GM21360 (cell line): ENCODE results near the gene TNFSF15.

Experiments used
- ATAC-seq: cut with Tn5 transposase; IDR thresholded peaks from one replicate; pipeline ENCODE4 v1.9.1; 2021; ENCODE audit warnings: mild to moderate bottlenecking, moderate library complexity; ENCODE audit not compliant: unreplicated experiment

The TNFSF15 gene

DNA sequence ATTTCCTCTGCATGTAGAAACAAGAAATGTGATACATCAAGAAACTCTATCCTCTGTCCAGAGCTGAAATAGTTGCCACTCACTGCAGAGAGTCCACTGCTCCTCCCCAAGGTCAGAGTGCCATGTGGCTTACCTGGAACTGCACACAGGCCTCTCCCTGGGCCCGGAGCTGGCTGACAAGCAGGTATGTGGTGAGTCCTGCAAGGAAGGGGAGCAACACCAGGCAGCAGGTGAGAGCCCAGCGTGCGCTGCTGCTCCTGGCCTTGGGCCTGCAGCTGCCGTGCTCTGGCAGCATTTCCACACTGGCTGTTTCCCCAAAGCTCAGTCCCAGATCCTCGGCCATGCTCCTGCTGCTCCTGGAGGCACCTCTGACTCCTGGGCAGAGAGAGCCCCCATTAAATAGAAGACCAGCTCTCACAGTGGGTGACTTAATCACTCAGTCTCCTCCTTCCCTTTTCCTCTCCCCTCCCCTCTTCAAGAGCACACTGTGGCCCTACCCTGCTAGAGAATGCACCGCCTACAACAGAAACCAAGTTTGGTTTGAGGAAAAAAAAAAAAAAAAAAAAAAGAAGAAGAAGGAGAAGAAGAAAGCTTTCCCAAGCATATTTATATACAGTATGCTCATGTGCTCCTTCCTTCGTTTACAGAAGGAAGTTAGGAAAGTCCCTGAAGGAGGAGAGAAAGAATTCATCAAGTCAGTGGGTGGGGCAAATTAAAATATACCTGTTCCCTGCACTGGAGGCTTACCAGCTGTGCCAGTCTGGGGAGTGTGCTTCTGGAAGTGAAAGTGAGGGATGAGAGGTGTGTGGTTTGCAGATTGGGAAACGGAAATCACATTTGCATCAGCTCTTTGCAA lies at the start of gene TNFSF15:
Gene TNFSF15, minus strand, starts transcription at position 370 of the 856 bp plus-strand sequence. Its CDS starts 27 bp downstream, at position 343.
- peak; percentile 91 for ATAC-seq

DNA sequence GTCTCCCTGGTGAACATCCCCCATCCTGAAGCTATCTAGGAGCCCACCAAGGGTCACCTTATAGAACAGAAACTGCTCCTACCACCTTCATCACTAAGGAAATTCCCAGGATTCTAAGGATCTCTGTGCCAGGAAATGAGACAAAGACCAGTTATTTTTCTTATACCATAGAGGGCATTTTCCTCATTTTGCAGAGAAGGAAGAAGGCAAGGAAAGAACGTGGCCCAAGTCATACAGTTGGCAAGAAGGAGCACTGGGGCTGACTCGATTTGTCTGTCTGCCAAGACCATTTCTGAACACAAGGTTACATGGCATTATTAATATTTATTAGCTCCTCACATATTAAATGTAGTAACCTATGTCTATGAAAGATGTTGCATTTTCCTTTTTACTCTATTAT lies 49.6 kb upstream of the TNFSF15 start:
- no peak for ATAC-seq

DNA sequence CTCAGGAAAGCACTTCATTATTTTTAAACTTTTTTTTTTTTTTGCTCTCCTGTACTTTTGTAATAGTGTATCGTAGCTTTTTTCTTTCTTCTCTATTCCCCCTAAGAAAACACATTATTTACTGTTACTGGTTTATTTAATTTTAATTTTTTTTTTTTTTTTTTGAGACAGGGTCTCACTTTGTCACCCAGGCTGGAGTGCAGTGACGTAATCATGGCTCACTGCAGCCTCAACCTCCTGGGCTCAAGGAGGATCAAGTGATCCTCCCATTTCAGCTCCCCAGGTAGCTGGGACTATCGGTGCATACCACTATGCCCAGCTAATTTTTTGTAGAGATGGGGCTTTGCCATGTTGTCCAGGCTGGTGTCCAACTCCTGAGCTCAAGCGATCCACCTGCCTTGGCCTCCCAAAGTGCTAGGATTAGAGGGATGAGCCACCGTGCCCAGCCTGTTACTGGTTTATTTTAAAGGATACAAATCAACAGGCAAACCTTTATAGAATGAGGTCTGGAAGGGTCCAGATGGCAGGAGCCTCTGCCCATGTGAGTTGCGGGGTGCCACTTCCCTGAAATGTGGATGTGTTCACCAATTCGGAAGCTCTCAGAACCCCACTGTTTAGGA lies 49.0 kb upstream of the TNFSF15 start:
- ATAC-seq = no peak

DNA sequence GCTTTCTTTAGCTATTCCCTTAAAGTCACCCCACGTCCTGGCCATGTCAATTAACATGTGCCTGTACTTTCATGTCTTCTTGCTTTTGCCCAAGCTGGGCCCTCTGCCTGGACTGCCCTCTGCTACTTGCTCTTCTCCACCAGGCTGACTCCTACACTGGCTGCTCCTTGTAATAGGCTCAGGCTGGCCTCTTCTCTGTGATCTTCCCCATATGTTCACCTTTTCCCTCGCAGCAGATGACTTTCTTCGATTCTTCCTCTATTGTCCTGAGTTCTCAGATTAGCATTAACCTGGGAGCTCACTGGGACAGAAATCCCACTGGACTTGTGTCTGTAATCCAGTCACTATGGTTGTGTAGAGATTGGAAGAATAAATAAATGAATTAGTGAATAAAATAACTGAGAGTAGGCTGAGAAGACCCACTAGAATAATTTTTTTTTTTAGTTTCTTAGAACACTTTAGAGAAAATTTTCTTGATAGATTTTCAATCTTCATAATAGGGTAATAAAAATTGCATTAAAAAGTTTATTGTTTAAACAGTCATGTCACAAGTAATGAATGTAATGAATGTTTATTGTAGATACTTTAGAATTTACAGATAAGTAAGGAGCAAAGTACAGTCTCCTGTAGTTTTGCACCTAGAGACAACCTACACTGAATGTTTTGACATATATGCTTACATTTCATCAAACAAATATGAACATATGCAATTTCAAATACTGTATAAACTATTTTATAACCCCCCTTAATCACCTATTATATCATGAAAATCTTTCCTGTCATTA lies 47.4 kb upstream of the TNFSF15 start:
- ATAC-seq = no peak

DNA sequence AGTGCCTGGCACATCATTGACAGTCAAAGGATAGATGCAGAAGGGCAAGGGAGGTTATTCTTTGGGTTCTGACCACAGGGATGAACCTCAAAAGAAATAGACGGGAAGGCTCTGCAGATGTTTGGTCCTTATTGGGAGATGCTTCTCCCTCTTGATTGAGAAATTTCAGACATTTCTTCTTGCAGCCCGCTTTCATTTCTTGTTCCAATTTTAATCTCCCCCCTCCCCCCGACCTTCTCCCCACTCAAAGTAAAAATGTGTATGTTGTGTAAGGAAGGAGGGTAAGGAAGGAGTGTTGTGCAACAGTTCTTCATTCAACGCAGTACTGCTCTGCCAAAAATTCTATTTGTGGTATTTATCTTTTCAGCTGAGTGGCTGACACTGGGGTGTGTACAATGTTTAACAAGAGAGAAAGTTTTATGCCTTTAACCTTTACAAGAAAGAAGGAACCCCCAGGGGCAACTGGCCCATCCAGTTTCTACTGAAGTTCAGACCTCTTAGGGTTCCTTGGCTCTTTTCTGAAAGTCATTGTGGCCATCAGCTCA lies 46.3 kb upstream of the TNFSF15 start:
- no peak for ATAC-seq

DNA sequence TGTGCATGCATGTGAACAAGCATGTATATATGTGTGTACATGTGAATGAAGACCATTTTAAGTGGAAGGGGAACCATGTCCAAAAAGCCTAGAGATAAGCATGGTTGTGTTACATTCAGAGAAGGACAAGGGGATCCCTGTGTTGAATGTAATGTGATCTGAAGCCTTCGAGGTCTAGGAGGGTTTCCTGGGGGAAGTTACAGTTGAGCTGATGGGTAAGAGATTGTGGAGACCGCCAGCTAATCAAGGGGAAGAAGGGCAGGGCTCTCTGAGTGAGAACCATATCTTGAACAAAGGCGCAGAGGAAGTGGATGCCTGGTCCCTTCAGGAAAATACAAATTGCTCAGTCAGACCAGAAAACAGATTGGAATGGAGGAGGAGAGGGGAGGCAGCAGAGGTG lies 45.5 kb upstream of the TNFSF15 start:
- no peak for ATAC-seq

DNA sequence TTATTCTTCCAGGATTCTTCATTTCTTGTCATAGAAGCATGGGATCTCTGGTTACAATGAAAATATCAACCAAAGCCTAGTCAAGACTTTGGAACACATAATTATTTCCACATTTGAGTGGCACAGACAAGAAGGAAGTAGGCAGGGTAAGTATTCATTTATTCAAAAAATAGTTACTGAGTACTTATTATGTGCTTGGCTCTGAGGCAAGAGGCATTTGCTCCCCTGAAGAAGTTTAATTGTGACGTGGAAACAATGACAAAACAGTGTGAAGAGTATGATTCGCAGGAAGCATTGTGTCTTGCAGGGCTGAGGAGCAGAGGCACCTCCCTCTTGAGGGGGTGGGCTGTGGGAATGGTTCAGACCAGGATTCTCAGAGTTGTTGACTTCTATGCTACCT lies 45.0 kb upstream of the TNFSF15 start:
- ATAC-seq = no peak

DNA sequence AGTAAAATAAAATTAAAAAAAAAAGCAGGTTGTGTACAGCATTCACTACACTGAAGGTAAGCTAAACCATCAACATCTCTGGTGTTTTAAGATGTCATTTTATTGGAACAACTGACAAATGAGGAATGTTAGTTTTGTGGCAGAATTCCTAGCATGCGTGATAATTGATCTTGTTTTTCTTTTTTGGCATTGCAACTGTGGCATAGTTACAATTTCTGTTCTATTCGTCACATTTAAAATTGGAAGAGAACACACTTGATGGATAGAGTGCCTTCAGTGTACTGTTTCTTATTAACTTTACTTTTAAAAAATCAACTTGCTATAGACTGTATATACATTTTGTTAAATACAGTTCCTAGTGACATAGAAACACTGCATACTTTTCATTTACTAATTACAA lies 43.6 kb upstream of the TNFSF15 start:
- no peak for ATAC-seq

DNA sequence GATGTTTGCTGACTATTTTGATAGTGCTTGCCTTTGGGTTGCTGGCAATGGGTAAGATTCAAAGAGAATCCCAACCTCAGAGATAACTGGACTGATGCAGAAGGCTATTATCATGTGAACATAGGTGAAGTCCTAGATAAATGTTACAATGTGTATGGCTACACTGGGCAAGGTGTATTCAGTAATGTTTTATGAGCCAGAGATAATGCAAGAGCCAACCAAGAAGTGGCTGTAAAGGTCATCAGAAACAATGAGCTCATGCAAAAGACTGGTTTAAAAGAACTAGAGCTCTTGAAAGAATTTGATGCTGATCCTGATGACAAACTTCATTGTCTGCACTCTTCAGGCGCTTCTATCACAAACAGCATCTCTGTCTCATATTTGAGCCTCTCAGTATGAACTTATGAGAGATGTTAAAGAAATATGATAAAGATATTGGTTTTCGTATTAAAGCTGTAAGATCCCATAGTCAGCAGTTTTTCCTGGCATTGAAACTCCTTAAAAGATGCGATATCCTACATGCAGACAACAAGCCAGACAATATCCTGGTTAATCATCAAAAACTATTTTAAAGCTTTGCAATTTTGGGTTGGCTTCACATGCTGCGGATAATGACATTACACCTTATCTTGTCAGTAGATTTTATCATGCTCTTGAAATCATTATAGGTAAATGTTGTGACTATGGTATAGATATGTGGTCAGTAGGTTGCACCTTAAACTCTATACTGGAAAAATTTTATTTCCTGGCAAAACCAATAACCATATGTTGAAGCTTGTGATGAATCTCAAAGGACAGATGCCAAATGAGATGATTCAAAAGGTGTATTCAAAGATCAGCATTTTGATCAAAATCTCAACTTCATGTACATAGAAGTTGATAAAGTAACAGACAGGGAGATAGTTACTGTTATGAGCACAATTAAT lies 41.9 kb upstream of the TNFSF15 start:
- ATAC-seq = no peak

DNA sequence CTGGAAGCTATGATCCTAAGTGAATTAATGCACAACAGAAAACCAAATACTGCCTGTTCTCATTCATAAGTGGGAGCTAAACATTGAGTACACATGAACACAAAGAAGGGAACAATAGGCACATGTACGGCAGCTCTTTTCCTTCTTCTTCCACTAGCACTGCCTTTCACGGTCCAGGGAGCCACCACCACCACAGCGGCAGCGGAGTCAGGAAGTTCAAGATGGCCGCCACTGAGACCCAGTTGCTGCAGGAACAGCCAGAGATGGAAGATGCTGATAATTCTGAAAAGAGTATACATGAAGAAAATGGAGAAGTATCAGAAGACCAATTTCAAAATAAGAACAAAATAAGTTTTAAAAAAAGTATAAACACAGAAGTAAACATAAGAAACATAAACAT lies 39.5 kb upstream of the TNFSF15 start:
- no peak for ATAC-seq

DNA sequence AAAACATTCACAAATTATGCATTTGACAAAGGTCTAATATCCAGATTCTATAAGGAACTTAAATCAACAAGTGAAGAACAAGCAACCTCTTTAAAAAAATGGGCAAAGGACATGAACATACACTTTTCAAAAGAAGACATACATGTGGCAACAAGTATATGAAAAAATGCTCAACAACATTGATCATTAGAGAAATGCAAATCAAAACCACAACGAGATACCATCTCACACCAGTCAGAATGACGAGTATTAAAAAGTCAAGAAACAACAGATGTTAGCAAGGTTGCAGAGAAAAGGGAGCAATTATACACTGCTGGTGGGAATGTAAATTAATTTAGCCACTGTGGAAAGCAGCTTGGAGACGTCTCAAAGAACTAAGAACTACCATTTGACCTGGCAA lies 38.9 kb upstream of the TNFSF15 start:
- no peak for ATAC-seq

DNA sequence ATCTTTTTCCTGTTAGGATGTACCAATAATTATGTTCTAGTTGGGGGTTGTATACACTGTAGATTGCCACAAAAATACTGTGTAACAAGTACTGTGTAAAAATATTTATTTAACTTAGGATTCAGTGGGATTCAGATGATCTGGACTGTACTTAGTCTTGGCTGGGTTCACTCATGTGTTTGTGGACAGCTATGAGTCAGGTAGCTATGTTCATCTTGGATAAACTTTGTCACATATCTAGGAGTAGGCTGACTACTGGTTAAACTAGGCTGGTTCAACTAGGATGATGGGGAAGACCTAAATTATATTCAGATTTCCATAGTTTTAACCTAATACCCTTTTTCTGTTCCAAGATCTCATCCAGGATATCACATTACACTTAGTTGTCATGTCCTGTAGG lies 32.1 kb upstream of the TNFSF15 start:
- no peak for ATAC-seq

DNA sequence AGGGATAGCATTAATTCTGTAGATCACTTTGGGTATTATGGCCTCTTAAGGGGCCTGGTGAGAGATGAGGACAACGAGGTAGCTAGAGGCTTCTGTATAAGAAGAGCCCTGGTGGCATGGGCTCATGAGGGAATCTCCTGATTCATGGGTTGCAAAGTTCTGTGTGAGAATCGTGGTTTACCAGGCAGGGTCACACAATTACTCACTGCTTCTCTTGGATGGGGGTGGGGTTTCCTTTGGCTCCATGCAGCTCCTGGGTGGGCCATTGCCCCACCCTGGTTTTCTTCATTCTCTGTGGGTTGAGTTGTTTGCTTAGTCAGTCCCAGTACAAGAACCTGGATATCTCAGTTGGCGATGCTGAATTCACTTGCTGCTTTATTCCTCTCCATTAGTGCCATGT lies 30.9 kb upstream of the TNFSF15 start:
- ATAC-seq = no peak

DNA sequence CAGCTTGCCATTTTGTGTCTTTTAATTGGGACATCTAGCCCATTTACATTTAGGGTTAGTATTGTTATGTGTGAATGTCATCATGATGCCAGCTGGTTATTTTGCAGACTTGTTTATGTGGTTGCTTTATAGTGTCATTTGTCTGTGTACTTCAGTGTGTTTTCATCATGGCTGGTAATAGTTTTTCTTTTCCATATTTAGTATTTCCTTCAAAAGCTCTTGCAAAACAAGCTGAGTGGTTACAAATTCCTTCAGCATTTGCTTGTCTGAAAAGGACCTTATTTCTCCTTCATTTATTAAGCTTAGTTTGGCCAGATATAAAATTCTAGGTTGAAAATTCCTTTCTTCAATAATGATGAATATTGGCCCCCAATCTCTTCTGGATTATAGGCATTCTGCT lies 28.5 kb upstream of the TNFSF15 start:
- ATAC-seq = no peak

DNA sequence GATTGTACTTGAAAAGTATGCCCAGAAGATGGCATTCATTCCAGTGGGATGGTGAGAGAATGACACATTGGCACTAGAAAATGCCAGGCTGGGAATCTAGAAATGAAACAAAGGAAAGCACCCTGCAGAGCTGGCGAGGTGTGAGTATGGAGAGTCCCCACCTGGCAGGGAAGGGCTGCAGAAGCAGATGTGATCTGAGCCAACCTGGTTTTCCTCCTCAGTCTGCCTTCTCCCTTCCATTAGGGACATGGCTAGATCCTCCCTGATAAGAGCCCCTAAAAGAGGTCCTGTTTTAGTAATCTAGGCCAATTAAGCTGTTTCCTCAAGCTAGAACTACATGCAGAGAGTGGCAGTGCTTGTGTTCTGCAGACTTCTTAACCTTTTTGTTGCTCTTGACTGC lies 24.7 kb upstream of the TNFSF15 start:
- no peak for ATAC-seq

DNA sequence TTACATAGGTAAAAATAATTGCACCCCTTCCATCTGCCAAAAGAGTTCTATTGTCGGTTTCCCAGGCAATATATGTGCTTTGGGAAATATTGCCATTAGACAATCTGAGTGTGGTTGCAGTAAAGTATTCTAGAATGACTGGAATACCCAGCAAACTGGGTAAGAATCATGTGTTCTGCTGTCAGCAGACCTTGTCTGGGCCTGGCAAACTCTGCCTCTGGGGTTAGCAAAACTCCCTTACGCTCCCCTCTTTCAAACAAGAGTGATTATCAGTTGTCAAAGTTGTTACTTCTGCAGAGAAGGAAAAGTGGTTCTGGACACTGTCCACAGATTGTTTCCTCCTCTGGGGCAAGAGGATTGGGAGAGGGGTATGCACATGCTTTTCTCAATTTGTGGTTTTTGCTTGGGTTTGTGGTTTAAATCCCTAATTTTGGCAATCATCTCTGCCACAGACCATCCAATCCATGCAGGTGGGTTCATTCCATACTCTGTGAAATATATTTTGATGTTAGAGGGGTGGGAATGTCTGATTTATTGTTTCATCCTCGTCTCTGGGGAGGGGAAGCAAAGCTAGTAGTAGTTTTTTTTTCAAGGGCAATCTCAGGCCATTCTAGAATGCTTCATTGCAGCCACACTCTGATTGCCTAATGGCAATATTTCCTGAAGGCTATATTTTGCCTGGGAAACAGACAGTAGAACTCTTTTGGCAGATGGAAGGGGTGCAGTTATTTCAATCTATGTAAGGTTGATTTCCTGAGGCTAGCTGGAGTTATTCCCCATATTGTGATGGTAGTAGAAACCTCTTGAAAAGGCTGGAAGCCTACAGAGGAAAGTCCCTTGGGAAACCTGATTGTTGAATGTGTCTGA lies 24.0 kb upstream of the TNFSF15 start:
- no peak for ATAC-seq

DNA sequence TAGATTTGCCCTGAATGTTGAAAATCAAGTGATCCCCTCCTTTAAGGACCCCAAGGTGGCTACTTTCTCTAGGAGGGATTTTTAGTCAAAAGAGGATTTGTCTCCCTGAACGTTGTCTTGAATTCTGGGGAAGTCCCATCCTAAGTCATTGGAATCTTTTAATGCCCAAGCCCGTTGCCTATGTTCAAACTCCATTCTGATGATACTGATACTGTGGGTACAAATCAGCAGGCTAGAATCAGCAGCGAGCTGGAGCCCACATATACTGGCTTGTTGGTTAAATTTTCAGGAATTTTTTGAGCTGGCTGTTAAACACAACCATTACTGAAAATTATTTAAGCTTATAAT lies 22.4 kb upstream of the TNFSF15 start:
- no peak for ATAC-seq

DNA sequence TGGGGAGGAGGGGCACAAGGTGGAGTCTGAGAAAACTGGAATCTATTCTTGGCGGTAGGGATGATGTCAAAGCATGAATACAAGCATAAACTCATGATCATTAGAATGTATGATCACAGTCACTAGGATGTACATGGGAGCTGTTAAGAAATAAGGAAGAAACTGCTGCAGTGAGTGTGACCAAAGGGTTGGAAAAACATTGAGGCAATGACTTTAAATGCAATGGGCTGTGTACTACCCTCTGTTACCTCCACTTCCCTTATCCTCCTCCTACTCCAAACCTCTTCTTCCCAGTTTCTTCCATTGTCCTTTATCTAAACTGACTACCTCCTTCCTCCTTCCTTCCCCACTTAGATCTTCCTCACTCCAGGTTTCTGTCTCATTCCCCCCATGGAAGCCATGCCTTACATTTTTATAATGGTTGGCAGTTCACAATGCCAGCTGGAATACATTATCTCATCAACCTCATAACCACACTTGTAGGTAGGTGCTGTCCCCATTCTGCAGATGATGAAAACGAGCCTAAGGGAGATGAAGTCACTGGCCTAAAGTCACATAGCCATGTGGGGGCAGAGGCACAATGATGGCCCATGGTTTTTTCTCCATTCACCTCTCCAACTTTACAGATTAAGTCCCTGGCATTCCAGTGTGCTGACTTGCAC lies 21.9 kb upstream of the TNFSF15 start:
- ATAC-seq = no peak

DNA sequence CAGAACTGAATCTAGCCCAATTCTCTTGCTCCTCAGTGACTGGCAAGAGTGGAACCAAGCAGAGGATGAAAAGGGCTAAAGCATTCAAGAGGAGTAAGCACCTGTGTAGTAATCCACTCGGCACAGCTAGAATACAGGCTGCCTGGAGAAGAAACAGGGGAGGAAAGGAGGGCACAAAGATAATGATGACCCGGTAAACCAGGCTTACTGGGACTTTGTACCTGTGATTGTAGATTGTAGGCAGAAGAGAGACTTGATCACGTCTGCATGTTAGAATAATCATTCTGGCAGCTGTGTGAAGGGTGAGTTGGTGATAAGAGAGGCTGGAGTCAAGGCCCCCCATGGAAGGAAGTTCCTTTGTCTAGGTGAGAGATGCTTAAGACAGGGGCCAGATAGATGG lies 20.6 kb upstream of the TNFSF15 start:
- no peak for ATAC-seq
